GM12875 (cell line): ENCODE measurements around the gene PHLPP1.
A peak's percentile ranks its signal among the peaks of the same experiment; 100 is the strongest.

Experiments used
- H3K4me3 ChIP-seq: one replicate; pipeline ENCODE4 v1.5.1; 2011; ENCODE audit warnings: low read depth, low read length, control low read depth
- TF ChIP-seq, protein P1 (sequence below): IDR thresholded peaks from 2 replicates; pipeline ENCODE4 v1.5.1; 2011; ENCODE audit warnings: low read depth, mild to moderate bottlenecking, control low read depth, inconsistent platforms, low read length, moderate library complexity, borderline replicate concordance; ENCODE audit not compliant: insufficient read depth

Gene PHLPP1

DNA sequence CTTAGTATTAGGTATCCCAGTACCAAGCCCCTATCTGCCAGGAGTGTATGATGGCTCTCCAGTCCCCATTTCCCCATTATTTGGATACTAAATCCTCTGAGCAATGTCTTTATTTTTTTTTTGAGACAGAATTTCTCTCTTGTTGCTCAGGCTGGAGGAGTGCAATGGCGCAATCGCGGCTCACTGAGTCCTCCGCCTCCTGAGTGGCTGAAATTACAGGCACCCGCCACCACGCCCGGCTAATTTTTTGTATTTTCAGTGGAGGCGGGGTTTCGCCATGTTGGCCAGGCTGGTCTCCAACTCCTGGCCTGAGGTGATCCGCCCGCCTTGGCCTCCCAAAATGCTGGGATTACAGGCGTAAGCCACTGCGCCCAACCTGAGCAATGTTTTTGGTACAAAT, 3.6 kb upstream of the PHLPP1 start:
- TF ChIP-seq, protein P1, sequence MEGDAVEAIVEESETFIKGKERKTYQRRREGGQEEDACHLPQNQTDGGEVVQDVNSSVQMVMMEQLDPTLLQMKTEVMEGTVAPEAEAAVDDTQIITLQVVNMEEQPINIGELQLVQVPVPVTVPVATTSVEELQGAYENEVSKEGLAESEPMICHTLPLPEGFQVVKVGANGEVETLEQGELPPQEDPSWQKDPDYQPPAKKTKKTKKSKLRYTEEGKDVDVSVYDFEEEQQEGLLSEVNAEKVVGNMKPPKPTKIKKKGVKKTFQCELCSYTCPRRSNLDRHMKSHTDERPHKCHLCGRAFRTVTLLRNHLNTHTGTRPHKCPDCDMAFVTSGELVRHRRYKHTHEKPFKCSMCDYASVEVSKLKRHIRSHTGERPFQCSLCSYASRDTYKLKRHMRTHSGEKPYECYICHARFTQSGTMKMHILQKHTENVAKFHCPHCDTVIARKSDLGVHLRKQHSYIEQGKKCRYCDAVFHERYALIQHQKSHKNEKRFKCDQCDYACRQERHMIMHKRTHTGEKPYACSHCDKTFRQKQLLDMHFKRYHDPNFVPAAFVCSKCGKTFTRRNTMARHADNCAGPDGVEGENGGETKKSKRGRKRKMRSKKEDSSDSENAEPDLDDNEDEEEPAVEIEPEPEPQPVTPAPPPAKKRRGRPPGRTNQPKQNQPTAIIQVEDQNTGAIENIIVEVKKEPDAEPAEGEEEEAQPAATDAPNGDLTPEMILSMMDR: no peak
- H3K4me3 ChIP-seq: no peak overlapping the region

DNA sequence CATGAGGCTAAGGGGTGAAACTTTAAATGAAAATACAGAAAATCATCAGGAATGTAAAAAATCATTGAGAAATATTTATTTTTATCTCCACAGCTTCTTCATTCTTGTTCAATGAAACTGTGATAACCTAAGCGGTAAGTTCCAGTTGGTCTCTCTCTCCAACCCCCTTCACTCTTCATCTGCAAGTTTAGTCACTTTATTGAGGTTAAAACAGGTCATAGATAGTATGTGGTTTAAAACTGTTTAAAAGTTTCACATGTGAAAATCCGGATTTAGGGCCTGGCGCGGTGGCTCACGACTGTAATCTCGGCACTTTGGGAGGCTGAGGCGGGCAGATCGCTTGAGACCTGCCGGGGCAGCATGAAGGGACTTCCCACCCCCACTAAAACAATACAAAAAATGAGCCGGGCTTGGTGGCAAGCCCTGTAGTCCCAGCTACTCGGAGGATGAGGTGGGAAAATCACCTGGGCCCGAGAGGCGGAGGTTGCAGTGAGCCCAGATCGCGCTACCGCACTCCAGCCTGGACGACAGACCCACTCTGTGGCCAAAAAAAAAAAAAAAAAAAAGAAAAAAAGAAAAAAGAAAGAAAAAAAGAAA, 1.6 kb upstream of the PHLPP1 start:
- no peak overlapping the region for H3K4me3 ChIP-seq
- TF ChIP-seq, protein P1: no peak

DNA sequence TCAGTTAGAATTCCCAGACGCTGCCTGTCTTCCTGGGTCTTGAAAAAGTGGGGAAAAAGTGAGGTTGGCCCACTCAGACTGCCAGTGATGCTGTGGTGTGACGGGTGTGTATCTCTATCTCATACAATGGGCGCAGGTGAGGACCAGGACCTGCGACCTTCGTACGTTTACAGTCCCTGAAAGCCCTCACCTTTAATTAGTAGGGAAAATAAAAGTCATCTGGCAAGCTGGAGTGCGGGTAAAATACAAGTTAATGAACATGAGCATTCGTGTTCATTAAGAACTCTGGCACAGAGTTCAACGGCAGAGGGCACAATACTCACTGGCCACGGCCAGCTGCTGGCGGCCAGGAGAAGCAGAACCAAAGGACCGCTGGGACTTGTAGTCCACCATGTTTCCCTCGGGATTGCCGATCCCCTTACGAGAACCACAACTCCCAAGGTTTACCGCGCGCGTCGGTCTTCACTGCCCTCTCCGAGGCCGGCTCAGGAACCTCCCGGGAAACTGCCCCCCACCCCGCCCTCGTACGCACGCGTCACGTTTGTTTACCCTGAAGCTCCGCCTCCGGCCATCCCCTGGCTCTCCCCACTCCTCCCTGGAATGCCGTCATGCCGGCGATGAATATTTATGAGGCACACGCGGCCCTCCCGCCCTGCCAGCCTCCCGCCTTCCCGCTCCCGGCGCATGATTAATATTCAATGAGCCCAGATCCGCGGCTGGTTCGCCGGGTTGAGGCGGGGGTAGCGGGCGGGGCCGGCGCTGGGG, 488 bp upstream of the PHLPP1 start:
- TF ChIP-seq, protein P1: peak; percentile 64
- peak overlapping the region; percentile 85 for H3K4me3 ChIP-seq

DNA sequence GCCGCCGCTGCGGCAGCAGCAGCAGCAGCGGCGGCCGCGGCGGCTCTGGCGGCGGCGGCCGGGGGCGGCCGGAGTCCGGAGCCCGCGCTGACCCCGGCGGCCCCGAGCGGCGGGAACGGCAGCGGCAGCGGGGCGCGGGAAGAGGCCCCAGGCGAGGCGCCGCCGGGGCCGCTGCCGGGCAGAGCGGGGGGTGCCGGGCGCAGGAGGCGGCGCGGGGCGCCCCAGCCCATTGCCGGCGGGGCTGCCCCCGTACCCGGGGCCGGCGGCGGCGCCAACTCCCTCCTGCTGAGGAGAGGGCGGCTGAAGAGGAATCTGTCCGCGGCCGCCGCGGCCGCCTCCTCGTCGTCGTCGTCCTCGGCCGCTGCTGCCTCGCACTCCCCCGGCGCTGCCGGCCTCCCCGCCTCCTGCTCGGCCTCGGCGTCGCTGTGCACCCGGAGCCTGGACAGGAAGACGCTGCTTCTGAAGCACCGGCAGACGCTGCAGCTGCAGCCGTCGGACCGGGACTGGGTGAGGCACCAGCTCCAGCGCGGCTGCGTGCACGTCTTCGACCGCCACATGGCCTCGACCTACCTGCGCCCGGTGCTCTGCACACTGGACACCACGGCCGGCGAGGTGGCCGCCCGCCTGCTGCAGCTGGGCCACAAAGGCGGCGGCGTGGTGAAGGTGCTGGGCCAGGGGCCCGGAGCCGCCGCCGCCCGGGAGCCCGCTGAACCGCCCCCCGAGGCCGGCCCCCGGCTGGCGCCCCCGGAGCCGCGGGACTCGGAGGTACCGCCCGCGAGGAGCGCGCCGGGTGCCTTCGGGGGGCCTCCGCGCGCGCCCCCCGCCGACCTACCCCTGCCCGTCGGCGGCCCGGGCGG, 646 bp downstream of the PHLPP1 start:
- peak overlapping the region; percentile 85 for H3K4me3 ChIP-seq
- TF ChIP-seq, protein P1: no peak

DNA sequence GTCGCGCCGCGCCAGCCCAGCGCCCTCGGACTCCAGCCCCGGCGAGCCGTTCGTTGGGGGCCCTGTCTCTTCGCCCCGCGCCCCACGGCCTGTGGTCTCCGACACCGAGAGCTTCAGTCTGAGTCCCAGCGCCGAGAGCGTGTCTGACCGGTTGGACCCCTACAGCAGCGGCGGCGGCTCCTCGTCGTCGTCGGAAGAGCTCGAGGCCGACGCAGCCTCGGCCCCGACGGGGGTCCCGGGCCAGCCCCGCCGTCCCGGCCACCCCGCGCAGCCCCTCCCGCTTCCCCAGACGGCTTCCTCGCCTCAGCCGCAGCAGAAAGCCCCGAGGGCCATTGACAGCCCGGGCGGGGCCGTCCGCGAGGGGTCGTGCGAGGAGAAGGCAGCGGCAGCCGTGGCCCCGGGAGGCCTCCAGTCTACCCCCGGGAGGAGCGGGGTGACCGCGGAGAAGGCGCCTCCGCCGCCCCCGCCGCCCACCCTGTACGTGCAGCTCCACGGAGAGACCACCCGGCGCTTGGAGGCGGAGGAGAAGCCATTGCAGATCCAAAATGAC, 1.4 kb downstream of the PHLPP1 start:
- peak overlapping the region; percentile 85 for H3K4me3 ChIP-seq
- TF ChIP-seq, protein P1: peak; percentile 32

DNA sequence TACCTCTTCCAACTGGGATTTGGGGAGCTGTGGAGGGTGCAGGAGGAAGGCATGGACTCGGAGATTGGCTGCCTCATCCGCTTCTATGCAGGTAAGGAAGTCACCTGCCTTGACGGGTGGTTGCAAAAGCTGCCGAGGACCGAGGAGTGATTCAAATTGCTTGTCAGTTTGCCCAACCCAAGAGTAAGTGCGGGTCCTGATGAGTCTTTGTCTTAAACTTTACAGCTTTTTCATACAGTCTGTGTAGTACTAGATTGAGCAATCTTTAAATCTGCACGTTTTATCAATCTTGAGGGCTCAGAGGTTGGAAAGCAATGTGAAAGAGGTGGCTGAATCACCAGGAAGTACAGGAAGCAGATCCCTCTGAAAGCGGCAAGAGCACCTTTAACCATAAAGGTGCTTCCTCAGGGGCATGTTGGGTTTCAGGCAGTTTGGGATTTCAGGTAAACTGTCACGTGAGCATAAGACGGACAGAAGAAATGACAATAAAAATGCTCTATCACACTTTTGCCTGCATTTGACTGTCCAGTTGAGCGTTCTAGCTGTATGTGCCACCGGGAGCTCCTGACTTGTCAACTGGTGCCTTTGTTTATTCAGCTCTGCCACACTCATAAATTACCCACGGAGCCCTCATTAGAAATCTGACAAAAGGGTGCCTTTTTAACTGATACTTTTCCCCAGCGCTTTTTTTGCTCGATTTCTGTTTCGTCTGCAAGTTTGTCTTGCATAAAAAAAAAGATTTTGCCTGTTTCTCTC, 2.0 kb downstream of the PHLPP1 start:
- H3K4me3 ChIP-seq: peak overlapping the region; percentile 85
- TF ChIP-seq, protein P1: no peak
